HG03520 (cell line): ENCODE data around the gene HOXC11.

Experiments
- ATAC-seq: cut with Tn5 transposase; IDR thresholded peaks from one replicate; pipeline ENCODE4 v1.9.1; 2021; ENCODE audit warnings: mild to moderate bottlenecking, moderate library complexity; ENCODE audit not compliant: unreplicated experiment

Gene HOXC11

DNA sequence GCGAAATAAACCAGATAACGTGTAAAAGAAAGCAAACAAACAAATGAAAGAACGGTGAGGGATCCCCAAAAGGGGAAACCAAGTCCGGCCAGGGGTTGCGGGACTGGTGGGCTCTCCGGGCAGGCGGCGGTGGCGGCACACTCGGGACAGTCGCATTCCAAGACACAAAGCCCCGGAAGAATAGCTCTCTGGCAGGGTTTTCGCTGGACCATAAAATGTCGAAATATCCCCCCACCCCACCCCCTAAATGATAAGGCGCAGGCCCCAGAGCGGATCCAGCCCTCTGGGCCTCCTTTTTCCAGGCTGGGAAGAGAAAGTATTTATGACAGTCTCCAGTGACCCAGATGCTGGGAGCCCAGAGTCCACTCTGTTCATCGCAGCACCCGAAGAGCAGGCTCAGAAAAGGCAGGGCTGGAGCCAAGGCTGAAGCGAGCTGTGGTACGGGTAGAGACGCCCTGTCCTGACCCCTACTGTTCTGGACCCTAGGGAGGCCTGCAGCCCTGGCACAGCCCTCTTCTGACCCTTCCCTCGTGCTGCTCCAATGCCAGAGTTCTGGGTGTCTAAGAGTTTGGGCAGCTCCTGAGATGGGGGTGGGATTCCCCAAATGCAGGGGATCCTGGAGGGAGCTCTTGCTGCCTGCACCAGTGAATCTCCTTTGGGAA lies 33.8 kb downstream of the HOXC11 start:
- no peak for ATAC-seq

DNA sequence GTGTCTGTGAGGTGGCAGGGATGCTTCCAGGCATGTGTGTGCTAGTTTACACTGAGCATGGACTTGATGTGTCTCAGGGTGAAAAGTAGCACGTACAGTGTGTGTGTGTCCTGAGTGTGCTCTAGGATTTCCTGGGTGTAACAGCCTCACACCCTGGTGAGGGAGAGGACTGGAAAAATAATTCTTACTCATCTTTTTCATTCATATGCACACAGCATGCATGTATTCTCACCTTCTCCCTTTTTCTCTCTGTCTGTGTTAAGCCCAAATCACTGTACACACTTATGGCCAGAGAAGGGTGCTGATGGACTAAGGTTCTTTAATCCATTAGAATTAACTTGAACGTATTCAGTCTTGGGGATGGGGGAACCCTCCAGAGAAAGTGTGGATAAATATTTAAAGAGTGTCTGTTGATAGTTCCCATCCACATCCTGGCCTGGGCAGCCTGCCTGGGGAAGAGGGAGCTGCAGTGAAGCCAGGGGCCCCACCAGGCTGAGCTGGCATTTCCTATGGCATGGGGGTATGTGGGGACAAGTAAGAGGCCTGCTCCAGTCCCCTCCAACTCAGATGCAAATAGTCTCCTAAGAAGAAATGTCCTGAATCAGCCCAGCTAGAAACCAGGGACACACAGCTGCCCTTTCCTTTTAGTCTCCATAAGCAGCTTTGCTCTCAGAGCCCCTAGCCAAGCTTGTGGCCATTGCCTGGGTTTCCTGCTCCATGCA lies 34.8 kb downstream of the HOXC11 start:
- ATAC-seq = no peak

DNA sequence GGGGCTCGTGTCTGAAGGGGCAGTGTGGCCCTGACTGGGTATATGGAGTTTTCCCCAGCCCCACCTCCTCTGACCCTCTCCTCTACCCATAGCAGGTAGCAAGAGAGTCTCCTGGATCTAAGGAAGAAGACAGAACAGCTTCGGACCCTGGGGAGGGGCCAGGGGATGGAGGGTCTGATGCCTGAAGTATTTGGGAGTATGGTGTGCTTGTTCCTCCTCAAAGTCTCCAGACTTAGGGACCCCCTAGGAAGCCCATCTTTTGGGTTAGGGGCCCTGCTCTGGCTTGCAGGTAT lies 35.3 kb downstream of the HOXC11 start:
- ATAC-seq = no peak

DNA sequence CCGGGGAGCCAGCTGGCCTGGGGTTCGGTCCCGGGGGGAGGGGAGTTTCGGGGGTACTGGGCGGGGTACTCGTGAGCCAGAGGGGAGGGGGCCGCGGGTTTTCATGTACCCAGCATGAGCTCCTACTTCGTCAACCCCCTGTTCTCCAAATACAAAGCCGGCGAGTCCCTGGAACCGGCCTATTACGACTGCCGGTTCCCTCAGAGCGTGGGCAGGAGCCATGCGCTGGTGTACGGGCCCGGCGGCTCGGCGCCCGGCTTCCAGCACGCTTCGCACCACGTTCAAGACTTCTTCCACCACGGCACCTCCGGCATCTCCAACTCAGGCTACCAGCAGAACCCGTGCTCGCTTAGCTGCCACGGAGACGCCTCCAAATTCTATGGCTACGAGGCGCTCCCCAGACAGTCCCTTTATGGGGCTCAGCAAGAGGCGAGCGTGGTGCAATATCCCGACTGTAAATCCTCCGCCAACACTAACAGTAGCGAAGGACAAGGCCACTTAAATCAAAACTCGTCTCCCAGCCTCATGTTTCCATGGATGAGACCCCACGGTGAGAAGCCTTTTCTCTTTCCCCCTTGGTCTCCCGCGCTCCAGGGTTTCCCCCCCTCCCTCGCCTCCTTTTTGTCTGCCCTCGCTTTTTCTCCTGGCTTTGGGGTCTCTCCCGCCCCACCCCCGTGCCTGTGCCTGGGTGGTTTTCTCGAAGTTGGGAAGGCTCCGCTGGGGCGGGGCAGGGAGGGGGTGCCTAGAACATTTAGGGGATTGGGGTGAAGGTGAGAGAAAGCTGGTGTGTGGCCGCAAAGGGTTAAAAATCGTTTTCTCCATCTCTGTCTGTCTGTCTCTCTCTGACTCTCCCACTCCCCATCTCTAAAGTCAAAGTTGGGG lies 36.5 kb downstream of the HOXC11 start:
- no peak for ATAC-seq

DNA sequence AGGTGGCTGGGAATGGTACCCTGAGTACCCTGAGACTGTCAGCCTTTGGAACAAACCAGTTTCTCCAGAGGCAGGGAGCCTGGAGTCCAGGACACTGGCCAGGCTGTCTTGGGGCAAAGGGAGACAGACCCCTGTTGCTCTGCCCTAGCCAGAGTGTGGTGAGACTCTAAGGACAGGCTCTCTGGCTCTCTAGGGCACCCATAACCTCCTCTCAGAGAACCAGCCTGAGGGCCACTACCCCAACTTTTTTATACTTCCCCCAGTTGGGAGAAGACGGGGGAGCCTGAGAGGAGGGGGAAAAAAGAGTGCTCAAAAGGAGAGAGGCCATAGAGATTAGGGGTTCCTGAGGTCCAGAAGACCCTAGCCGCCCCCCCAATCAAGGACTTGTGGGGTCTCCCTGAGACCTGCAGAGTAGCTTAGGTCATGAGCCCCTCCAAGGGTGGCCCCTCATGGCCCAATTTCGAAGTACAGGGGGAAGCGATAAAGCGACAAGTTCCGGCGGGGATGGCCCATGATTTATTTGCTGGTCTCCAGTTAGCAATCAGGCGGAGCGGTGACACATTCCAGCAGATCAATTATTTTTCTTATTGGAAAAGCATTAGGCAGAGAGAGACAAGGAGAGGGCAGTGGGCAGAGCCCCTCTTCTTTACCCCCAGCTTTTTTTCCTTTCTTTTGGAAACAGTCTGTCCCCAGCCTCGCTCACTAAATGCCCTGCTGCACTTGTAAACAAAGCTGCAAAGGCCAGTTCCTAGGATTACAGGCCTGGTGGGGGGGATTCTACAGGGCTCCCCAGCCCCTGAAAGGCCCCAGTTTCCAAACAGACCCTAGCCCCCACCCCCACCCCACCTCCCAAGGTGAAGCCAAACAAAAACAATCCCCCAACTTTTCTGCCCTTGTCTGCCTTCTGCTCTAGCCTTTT lies 37.4 kb downstream of the HOXC11 start:
- ATAC-seq = no peak

DNA sequence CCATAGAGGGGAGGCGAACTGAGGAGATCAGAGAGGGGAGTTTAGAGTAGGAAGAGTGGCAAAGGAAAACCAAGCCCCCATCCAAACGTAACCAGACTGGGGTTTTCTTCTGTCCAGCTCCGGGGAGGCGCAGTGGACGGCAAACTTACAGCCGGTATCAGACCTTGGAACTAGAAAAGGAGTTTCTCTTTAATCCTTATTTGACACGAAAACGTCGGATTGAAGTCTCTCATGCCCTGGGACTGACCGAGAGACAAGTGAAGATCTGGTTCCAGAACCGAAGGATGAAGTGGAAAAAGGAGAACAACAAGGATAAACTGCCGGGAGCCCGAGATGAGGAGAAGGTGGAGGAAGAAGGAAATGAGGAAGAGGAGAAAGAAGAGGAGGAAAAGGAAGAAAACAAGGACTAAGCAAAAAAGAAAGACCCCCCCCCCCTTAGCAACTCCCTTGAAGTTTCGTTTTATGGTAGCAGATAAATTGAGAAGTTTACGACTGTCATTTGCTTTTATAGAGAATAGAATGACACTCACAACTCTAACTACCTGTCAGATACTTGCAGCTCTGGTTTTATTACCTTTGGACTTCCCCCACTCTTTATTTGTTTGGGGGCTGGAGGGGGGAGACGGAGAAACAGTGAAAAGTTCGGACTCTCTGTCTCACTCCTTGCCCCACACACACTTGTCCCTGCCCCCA lies 38.2 kb downstream of the HOXC11 start:
- no peak for ATAC-seq

DNA sequence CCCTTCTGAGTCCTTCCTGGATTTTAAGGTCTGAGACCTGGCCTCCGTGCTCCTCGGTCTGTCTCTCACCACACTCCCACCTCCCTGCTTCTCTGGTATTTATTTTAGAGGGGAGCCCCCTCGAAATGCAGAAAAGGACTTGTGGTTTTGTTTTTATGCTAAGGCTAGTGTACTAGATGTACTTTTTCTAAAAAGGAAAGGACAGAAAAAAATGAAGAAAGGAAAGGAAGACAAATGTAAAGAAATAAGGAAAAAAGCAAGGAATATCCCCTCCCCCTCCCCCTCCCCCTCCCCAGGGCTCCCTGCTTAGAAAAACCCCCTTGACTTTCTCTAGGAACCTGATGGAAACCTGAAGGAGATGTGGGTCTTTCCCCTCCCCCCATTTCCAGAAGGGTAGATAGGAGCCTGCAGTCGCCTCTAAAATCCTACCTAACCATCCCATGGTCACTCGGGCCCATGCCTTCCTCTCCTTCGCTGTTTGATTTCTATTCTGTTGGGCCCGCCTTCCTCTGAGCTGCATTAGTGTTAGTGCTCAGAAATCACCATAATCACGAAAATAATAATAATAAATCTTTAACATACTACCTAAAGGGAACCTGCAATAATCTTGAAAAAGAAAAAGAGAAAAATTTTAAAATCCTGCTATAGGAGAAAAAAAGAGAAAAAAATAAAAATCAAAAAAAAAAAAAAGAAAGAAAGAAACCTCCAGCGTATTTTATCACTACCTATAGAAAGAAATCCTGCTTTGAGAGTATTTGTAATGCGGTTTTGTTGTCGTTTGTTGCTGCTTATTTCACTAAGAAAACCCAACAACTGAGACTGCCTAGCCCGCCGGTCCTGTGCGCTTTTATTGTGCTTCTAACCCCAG lies 39.0 kb downstream of the HOXC11 start:
- ATAC-seq = no peak

DNA sequence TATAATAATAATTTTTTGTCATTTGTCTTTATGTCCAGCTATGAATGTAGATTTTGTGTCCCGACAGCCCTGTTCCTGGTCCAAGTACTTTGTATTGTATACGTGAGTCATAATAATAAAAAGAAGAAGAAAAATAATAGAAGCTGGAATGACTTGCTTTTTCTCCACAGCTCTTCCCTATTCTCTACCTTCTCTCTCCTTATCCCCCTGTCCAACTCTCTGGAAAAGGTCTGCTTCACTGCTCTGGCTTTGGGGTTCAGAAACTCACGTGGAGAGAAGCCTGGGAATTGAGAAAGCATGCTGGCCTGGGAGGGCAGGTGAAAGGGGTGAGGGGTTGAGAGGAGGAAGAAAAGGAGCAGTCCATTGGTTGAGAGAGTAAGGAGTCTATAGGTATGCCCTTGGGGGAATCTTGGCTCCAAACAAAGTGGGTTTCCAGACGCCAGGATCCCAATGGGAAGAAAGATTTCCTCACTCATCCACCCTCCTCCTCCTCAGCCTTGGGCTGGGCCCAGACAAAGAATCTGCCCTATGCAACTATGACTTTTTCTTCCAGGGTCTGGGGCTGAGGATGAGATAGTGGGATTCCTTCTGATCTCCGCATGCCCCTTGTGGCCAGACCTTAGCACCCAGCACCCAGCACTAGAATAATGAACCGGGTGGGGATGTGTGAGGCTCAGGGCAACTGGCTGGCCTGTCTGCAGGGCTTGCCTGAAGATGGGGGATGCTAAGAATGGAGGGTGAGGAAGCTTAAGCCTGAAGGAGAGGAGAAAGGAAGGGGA lies 39.9 kb downstream of the HOXC11 start:
- no peak for ATAC-seq

DNA sequence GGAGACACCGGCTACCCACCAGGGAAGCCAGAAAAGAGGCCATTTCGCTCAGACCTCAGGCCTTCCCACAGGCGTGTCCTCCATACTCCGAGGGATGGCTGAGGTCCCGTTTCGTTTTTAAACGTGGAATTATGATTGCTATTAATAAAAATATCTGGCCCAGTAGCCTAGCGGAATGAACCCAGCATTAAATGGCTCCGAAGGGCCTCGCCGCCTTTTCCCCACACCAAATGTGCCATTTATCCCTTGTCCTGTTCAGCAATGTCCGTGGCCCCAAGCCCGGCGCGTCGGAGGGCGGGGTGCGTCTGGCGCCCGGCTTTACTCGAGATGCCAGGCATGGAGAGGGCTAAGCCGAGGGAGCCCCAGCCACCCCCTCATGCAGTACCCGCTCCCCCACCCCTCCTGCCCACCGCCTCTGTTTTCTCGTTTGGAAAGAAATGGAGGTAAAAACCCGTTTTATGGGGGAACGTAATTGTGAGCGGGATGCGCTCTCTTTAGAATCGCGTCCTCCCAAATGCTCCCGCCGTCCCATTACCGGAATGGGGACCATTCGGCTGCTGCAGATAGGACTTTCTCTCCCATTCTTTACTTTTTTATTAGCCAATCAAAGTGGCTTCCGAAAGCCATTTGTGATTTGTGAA lies 41.6 kb downstream of the HOXC11 start:
- no peak for ATAC-seq

DNA sequence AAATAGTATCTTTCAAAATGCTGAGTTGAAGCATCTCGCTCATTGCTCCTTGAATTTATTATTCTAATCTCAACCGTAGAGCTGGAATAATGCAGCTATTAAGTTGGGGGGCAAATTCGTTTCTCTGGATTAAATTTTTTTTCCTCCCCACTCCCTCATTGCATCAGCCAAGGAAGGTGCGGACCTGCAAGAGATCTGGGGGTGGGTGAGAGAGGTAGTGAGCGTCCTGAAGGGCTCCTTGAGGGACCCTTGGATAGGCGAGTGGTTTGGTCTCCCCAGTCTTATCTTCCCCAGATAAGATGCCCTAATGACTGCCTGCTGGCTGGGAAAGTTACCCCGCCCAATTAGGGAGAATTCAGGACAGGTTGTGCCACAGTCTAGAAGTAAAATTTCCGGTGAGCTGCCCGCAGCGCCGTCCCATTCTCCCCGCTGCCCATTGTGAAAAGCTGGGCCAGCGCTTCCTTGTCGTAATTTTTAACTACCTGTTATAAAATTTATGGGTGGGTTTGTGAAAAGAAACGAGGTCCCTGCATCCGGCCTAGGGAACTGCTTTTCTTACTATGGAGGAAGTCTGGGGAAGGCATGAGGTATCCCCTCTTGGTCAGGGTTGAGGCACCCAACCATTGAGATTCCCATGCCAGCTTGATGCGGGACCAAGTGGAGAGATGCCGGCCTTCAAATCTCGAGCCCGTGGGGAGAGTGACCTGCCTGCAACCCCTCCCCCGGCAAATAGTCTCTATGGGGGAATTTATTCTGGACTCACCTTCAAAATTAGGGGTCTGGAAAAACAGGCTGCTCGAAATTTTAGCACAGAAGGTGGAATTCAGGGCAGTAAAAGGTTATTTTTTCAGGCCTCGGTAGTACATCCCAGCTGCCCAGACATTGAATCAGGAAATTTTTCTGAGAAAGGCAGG lies 42.3 kb downstream of the HOXC11 start:
- ATAC-seq = no peak

DNA sequence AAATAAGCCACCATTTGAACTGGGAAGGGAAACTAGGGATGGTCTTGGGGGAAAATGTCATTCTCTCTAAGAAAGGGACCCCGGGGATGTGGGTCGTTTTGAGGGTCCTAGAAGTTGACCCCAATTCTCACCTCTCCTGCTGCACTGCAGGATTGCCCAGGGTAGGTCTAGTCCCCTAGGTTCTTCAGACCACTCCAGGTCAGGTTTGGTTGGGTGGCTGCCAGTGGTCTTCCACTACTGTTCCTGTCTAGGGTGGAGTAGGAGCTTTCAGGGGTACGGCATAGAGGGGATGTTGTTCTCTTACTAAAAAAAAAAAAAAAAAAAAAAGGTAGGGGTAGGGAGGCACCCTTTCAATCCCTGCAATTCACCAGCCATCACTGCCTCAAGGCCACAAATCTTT lies 43.1 kb downstream of the HOXC11 start:
- ATAC-seq = no peak

DNA sequence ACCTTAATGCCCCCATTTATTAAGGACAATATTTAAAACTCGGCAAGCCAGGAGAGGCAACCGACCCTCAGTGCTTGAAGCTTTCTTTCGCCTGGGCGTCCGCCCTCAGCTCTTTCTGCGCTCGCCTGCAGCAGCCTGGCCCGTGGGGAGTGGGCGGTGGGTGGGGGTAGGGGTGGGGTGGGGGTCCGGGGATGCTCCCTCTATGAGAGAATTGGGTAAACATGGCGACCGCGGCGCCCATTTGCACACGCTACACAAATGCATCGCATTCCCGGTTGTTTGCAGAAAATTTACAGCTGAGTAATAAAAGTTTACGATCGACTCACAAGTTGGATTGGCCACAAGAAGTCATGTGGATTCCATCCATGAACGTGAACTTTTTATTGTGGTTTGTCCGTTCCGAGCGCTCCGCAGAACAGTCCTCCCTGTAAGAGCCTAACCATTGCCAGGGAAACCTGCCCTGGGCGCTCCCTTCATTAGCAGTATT lies 43.6 kb downstream of the HOXC11 start:
- no peak for ATAC-seq

DNA sequence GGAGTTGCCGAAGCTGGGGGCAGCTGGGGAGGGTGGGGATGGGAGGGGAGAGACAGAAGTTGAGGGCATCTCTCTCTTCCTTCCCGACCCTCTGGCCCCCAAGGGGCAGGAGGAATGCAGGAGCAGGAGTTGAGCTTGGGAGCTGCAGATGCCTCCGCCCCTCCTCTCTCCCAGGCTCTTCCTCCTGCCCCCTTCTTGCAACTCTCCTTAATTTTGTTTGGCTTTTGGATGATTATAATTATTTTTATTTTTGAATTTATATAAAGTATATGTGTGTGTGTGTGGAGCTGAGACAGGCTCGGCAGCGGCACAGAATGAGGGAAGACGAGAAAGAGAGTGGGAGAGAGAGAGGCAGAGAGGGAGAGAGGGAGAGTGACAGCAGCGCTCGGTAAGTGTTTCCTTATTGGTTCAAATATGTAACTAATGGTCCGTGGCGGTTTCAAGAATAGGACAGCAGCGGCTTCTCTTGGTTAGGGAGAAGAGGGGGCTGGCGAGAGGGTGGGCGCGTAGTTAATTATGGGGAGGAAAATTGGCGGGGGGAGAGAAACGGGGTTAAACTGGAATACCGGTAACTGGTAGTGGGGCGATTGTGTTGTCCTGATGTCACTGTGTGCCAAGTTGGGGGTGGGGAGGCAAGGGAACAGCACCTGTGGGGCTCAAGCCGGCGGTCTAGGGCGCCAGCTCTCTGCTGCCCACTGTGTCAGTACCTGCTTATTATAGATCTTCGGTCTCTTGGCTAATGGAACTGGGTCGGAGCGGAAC lies 44.3 kb downstream of the HOXC11 start:
- peak; percentile 27 for ATAC-seq

DNA sequence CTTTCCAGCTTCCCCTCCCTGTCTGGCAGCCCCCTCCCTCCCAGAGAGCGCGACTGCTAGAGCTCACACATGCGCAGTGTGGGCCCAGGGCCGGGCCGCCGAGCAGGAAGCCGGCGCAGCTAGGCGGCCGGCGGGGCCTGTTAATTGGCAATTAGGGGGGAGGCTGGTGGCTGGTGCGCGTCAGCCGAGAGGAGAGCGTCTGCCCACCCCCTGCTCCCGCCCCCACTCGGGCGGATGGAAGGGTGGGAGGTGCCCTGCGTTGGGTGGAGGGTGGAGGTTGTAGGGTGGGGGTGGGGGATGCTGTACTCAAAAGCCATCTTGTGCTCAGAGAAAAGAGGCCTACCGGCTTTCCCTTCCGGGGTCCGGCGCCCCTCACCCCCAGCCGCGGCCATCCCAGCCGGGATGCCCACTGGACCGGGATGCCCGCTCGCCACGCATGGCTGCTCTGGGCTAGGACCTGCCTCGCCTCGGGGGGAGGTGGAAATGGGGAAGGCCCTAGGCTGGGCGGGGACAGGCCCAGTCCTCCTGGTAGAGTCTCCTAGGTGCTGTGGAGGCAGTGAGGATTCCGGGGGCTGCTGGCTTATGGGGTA lies 45.0 kb downstream of the HOXC11 start:
- ATAC-seq = peak; percentile 63

DNA sequence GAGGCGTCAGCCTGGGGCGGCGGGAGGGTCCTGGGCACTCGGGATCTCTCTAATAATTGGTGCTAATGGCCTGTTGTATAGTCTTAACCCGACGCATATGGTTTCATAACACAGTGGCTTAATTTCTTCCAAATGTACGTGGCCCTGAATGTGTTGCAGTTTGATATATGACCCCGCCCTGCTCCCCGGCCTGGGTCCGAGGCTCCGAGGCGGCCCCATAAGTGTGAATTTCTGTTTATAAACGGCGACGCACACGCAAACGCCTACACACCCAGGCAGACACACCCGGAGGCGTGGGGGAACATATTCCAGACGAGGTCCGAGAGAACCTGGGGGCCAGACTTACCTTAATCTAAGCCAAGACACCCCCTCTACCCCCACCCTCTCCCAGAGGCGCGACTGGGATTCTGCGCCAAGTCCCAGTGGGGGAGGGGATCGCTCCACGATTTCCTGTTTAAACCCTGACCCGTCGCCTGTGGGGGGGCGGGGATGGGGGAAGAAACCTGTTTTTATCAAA lies 45.6 kb downstream of the HOXC11 start:
- ATAC-seq = no peak
